HL-60/S4 (cell line): ENCODE measurements around the gene ZNF234.
"Not testable (repeated sequence)": the region's sequence is repeated elsewhere in the genome, so short reads cannot be mapped to it uniquely, and the experiment has no call there.

Source experiments
- in situ Hi-C: fragments of 300-500 bp; cut with MboI; formaldehyde crosslinking; loops from 2 replicates; pipeline ENCODE4 v1.14.3; 2022; ENCODE audit warnings: low sequenced_read_pairs

The ZNF234 gene

DNA sequence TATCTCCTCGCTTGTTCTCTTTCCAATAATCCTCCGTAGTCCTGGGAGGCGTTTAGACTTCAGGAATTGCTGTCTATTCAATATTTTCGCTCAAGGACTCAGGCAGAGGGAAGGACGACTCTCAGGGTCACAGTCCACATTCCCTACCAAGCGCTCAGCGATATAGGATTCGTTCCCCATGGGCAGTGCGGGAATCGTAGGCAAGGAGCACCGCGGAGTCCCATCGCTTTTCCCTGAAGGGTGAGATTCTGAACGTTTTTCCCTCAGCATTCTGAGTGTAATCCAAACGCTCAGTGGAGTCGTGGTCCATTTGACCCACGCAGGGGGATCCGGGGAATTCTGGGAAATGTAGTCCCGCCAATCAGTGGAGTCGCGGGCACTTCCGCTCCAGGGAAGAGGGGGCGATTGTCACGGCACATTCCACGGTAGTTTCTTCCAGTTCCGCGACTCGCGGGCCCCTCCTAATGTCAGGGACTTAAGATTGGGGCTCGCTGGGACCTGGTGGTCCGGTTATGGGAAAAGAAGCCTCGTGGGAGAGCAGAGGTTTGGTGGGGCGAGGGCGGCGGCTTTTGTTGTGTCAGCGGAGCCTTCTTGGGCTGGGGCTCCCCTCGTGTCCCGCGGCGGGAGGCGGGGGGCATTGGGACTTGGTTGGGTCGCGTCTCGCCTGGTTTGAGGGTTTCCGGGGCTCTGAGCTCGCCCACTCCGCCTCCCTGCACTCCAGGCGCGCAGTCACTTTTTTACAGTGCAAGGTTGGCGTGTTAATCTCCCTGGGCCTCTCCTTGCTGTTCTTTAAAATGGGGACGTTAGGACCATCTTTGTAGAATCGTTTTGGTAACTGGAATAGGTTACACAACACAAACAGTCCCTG, at the start of gene ZNF234:
ZNF234 (plus strand) TSS at position 364 of the 868 bp plus-strand sequence. CDS start 3,079 bp downstream, outside the sequence.
- in situ Hi-C loops, result no loop called here

DNA sequence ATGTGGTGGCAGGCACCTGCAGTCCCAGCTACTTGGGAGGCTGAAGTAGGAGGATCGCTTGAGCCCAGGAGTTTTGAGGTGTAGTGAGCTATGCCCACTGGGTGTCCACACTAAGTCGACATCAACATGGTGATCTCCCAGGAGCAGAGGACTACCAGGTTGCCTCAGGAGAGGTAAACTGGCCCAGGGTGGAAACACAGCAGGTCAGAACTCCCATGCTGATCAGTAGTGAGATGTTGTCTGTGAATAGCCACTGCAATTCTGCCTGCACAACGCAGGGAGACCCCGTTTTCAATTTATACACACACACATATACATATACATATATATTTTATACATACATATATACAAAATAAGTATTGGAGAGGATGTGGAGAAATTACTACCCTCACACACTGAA, 49.2 kb upstream of the ZNF234 start:
- in situ Hi-C loops, result no loop called here

DNA sequence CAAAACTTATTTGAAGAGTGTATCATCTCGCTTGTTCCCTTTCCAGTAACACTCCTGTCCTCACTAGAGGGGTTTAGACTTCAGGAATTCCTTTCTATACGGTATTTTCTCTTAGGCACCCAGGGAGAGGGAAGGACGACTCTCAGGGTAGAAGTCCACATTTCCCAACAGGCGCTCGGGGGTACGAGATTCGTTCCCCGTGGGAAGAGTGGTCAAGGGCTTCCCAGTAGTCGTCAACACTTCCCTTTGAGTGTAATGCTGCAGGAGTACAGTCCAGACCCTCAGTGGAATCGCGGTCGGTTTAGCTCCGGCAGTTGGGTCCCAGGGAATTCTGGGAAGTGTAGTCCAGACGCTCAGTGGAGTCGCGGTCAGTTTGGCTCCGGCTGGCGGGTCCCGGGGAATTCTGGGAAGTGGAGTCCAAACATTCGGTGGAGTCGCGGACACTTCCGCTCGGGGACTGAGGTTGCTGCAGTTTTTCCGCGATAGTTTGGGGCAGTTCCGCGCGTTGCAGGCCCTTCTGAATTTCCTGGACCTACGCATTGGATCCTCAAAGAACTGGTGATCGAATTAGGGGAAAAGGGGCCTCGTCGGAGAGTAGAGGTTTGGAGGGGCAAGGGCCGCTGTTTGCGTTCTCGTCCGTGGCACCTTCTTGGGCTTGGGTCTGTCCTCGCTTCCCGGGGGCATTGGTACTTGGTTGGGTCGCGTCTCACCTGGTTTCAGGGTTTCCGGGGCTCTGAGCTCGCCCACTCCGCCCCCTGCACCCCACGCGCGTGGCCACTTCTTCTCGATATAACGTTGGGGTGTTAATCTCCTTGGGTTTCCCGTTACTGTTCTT, 47.2 kb upstream of the ZNF234 start, which contains the start of gene ZNF224:
ZNF224 (plus strand) TSS at position 431 of the 835 bp plus-strand sequence. CDS start 3,513 bp downstream, outside the sequence.
- in situ Hi-C loops, result no loop called here

DNA sequence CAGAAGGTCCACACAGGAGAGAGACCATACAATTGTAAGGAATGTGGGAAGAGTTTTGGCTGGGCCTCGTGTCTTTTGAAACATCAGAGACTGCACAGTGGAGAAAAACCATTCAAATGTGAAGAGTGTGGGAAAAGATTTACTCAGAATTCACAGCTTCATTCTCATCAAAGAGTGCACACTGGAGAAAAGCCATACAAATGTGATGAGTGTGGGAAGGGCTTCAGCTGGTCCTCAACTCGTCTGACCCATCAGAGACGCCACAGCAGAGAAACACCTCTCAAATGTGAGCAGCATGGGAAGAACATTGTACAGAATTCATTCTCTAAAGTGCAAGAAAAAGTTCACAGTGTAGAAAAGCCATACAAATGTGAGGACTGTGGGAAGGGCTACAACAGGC, 33.6 kb upstream of the ZNF234 start:
- in situ Hi-C loops, result no loop called here

DNA sequence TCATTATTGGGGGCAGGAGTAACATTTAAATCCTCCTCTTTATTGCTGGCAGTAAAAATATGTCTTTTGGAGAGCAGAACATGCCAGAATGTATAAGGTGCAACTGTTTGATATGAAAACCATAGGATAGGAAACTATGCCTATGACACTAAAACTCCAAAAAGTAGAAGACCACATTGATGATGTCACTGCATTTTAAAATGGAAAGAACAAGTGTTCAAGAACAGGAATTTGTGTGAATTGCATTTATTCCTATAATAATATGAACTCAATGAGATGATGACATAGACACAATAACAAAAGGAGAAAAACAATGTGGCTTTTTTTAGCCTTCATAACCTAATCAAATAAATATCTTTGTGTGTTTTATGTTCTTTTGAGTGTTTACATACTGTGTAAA, 31.9 kb upstream of the ZNF234 start:
- in situ Hi-C loops, result no loop called here

DNA sequence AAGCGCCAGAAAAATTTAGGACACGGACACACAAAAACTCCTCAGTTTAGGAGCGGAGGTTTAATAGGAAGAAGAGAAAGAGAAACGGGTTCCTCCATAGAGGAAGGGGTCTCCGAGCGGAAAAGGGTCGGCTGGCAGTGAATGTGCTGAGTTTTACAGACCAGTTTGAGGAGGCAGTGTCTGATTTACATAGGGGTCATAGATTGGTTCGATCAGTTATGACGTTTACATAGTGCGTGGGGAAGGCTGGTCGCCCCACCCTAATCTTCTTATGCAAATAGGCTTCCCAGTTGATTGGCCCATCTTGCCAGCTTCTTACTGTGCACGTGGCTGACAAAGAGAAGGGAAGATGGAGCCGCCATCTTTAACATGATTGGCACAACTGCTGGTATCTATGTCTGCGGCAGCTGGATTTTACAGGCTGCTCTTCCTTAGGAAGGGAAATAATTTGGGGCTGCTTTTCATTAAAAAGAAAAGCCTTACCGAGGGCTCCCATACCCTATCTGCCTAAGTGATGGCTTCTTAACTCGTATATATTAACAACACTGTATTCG, 29.4 kb upstream of the ZNF234 start:
- in situ Hi-C loops, result no loop called here

DNA sequence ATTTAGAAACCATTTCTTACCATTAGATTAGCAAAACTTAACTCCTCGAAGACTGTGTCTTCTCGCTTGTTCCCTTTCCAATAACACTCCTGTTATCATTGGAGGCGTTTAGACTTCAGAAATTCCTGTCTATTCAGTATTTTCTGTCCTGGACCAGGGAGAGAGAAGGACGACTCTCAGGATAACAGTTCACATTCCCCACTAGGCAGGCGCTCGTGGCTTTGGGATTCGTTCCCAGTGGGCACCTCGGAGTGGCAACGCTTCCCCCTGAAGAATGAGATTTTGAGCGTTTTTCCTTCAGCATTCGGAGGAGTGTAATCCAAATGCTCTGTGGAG, 28.6 kb upstream of the ZNF234 start:
- in situ Hi-C loops, result no loop called here

DNA sequence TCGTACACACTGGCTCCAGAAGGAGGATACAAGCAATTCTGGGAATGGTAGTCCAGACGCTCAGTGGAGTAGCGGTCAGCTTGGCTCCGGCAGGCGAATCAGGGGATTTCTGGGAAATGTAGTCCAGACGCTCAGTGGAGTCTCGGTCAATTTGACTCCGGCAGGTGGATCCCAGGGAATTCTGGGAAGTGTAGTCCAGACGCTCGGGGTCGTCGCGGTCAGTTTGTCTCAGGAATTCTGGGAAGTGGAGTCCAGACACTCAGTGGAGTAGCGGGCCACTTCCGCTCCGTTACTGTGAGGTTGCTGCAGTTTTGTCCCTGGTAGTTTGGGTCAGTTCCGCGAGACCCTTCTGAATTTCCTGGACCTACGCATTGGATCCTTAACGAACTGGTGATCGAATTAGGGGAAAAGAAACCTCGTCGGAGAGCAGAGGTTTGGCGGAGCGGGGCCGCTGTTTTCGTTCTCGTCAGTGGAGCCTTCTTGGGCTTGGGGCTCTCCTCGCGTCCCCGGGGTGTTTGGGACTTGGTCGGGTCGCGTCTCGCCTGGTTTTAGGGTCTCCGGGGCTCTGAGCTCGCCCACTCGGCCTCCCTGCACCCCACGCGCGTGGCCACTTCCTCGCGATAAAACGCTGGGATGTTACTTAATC, 28.1 kb upstream of the ZNF234 start, which contains the start of gene ZNF225:
ZNF225 (plus strand) TSS at position 262 of the 646 bp plus-strand sequence. CDS start 2,429 bp downstream, outside the sequence.
- in situ Hi-C loops, result no loop called here

DNA sequence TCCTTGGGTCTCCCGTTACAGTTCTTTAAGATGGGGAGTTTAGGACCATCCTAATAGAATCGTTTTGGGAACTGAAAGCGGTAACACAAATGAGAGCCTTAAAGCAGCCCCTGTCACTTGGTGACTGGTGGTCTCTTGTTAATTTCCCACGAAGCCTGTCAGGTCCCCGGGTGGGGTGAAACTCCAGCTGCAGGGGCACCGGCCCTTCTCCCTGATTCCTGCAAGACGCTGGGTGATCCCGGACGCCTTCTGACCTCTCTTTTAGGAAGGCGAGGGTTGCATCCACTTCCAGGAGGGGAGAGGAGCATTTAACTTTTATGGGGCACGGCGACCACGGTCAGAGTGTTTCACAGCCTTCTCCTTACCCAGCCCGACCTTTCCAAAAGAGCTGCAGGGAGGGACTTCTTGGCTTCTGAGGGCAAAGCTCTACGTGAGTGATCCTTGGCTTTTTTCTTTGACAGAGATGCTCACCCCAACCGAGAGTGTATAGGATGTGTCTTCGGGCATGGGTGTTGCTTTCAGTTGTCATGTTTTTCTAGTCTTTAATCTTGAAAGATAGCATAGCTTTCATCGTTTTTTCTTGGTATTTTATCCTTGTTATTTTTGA, 27.5 kb upstream of the ZNF234 start:
- in situ Hi-C loops, result no loop called here

DNA sequence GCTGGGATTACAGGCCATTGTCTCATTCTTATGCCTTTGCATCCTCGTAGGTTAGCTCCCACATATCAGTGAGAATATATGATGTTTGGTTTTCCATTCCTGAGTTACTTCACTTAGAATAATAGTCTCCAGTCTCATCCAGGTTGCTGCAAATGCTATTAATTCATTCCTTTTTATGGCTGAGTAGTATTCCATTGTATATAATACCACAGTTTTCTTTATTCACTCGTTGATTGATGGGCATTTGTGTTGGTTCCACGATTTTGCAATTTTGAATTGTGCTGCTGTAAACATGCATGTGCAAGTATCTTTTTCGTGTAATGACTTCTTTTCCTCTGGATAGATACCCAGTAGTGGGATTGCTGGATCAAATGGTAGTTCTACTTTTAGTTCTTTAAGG, 20.2 kb upstream of the ZNF234 start:
- in situ Hi-C loops, result not testable (repeated sequence)

DNA sequence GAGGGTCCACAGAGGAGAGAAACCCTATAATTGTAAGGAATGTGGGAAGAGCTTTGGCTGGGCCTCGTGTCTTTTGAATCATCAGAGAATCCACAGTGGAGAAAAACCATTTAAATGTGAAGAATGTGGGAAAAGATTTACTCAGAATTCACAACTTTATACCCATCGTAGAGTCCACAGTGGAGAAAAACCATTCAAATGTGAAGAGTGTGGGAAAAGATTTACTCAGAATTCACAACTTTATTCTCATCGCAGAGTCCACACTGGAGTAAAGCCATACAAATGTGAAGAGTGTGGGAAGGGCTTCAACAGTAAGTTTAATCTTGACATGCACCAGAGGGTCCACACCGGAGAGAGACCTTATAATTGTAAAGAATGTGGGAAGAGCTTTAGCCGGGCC, 9.4 kb upstream of the ZNF234 start:
- in situ Hi-C loops, result no loop called here

DNA sequence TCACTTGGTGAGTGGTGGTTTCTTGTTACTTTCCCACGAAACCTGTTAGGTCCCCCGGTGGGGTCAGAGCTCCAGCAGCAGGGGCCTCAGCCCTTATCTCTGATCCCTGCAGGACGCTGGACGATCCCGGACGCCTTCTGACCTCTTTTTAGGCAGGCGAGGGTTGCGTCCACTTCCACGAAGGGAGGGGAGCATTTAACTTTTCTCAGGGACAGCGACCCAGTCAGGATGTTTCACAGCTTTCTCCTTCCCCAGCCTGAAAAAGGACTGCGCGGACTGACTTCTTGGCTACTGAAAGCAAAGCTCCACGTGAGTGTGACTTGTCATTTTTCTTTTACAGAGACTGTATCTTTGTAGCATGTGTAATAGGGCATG, 692 bp downstream of the ZNF234 start:
- in situ Hi-C loops, result no loop called here

DNA sequence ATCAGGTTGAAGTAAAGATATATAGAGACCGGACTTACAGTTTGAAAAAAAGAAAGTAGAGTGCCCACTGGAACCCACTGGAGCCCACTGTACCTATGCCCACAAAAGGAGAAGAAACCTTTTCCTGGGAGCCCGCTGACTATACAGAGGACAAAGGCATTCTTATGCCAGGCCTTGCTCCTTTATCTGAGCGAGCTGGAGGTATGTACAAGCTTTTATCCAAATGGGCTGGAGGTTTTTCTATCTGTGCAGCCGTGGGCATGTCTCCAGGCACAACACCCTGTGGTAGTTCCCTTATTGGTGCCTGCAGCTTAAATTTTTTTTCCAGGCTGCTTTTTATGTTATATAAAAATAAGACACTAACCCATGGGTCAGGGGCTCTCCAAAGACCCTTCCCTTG, 8.4 kb downstream of the ZNF234 start:
- in situ Hi-C loops, result no loop called here

DNA sequence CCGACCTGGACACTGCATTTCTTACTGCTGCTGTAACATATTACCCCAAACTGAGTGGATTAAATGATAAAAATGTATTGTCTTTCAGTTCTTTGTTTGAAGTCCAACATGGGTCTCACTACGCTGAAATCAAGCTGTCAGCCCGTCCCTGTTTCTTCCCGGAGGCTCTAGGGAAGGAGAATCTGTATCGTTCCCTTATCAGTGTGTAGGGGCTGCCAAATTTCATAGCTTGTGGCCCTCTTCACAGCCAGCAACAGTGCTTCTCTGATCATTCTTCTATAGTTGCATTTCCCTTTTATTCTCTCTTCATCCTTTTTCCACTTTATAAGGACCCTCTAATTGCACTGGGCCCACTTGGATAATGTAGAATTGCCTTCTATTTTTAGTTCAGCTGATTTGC, 10.1 kb downstream of the ZNF234 start:
- in situ Hi-C loops, result no loop called here

DNA sequence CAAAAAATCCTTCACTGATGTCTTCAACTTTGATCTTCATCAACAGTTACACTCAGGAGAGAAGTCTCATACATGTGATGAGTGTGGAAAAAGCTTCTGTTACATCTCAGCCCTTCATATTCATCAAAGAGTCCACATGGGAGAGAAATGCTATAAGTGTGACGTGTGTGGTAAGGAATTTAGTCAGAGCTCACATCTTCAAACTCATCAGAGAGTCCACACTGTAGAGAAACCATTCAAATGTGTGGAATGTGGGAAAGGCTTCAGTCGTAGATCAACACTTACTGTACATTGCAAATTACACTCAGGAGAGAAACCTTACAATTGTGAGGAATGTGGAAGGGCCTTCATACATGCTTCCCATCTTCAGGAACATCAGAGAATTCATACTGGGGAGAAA, 15.1 kb downstream of the ZNF234 start:
- in situ Hi-C loops, result no loop called here

DNA sequence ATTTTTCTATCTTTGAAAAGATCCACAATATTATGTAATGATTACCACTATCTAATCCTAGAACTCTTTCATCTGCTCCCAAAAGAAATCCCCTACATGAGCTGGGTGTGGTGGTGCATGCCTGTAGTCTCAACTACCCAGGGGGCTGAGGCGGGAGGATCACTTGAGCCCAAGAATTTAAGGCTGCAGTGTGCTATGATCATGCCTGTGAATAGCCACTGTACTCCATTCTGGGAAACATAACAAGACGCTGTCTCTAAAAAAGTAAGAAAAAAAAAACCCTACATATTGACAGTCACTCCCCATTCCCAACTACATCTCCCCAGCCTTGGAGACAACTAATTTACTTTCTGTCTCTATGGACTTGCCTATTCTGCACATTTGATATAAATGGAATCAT, 22.4 kb downstream of the ZNF234 start:
- in situ Hi-C loops, result no loop called here

DNA sequence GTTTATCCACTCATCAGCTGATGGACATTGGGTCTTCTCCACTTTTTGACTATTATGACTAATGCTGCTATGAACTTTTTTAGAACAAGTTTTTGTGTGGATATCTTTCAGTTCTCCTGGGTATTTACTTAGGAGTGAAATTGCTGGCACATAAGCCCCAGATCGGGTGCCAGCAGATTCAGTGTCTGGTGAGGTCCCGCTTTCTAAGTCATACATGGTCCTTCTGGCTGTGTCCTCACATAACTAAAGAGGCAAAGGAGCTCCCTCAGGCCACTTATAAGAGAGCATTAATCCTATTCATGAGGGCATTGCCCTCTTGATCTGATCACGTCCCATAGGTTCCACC, 22.9 kb downstream of the ZNF234 start:
- in situ Hi-C loops, result no loop called here

DNA sequence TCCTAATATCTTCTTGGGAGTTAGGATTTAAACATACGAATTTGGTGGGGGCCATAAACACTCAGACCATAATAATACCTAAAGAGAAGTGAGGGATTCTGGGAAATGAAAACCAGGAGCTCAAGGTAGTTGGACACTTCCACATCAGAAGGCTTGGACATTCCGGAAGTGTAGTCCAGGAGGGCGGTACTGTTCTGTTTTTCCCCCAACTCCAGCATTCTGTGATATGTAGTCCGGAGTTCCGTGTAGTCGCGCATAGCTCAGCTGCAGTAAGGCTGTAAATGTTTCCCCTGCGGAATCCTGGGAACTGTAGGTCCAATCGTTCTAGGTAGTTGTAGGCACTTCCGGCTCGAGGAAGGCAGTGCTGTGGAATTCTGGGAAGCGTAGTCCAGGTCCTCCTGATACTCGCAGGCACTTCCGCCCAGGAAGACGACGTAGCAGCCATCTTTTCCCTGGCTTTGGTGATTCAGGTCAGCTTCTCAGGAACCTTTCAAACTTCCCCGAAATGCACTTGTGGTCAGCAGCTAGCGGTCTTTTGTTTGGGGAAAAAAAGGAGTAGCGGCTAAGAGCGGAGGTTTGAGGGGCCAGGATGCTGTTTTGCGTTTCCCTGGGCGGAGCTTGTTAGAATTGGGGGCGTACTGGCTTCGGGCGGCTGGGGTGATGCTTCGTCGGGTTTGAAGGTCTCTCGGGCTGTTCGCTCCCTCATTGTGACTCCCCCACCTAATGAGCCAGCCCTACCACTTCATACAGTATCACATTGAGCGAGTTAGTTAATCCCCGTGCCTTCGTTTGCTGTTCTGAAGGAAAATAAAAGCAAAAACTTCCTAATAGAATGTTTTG, 23.5 kb downstream of the ZNF234 start, which contains the start of gene ZNF226:
ZNF226 (plus strand) TSS at position 428 of the 840 bp plus-strand sequence. CDS start 4,981 bp downstream, outside the sequence.
- in situ Hi-C loops, result no loop called here

DNA sequence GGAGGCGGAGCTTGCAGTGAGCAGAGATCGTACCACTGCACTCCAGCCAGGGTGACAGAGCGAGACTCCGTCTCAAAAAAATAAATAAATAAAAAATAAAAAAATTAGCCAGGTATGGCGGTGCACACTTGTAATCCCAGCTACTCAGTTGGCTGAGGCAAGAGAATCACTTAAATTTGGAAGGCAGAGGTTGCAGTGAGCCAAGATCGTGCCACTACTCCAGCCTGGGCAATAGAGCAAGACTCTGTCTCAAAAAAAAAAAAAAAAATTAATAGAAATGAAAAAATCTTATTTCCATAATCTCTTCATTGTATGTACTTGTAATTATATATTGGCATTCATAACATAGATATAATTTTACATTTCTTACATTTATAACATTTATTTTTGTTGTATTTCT, 29.3 kb downstream of the ZNF234 start:
- in situ Hi-C loops, result not testable (repeated sequence)

DNA sequence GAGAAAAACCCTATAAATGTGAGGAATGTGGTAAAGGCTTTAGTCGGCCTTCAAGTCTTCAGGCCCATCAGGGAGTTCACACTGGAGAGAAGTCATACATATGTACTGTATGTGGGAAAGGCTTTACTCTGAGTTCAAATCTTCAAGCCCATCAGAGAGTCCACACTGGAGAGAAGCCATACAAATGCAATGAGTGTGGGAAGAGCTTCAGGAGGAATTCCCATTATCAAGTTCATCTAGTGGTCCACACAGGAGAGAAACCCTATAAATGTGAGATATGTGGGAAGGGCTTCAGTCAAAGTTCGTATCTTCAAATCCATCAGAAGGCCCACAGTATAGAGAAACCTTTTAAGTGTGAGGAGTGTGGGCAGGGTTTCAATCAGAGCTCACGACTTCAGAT, 35.2 kb downstream of the ZNF234 start:
- in situ Hi-C loops, result no loop called here
